GM23338 (cell line): Measurements from ENCODE around the gene CXCL10. TPM values are rescaled to one million over a fixed set of nuclear protein-coding genes. Genes with fewer than 3 reads are reported as not detected.

ENCODE experiments used
- ATAC-seq: fragments of 200-7000 bp; cut with Tn5 transposase; 3 replicates; pipeline ENCODE4 v1.9.1; 2020
- DNase-seq: peaks from one replicate; pipeline ENCODE4 v3.0.0-alpha.2; 2015; ENCODE audit warnings: low spot score
- H2AFZ ChIP-seq: fragments of 200-600 bp; sonication (generic); 2 replicates; pipeline ENCODE4 v1.8.0; 2016; ENCODE audit warnings: antibody characterized with exemption, mild to moderate bottlenecking, moderate library complexity
- H3F3A ChIP-seq: fragments of 200-600 bp; sonication (generic); replicated peaks from 2 replicates; pipeline ENCODE4 v1.8.0; 2017; ENCODE audit warnings: antibody characterized with exemption, mixed run types, low read depth
- H3K27ac ChIP-seq: fragments of 200-600 bp; sonication (generic); 2 replicates; pipeline ENCODE4 v1.6.1; 2016; ENCODE audit warnings: low read depth
- H3K27me3 ChIP-seq: fragments of 200-600 bp; sonication (generic); 2 replicates; pipeline ENCODE4 v1.8.0; 2016; ENCODE audit warnings: mild to moderate bottlenecking, mixed run types, moderate library complexity; ENCODE audit not compliant: insufficient read depth
- H3K36me3 ChIP-seq: fragments of 200-600 bp; sonication (generic); 2 replicates; pipeline ENCODE4 v1.8.0; 2016; ENCODE audit warnings: mild to moderate bottlenecking; ENCODE audit not compliant: insufficient read depth
- H3K4me1 ChIP-seq: fragments of 200-600 bp; sonication (generic); 2 replicates; pipeline ENCODE4 v1.8.0; 2016; ENCODE audit warnings: mild to moderate bottlenecking, moderate library complexity; ENCODE audit not compliant: insufficient read depth
- H3K4me2 ChIP-seq: fragments of 200-600 bp; sonication (generic); 2 replicates; pipeline ENCODE4 v1.7.1; 2017; ENCODE audit warnings: mixed run types
- H3K4me3 ChIP-seq: fragments of 200-600 bp; sonication (generic); 2 replicates; pipeline ENCODE4 v1.6.1; 2016; ENCODE audit warnings: mixed run types
- H3K79me2 ChIP-seq: fragments of 200-600 bp; sonication (generic); replicated peaks from 2 replicates; pipeline ENCODE4 v1.8.0; 2017; ENCODE audit warnings: mild to moderate bottlenecking; ENCODE audit not compliant: insufficient read depth
- H3K9me2 ChIP-seq: fragments of 200-600 bp; sonication (generic); 2 replicates; pipeline ENCODE4 v1.8.0; 2017; ENCODE audit not compliant: insufficient read depth
- H4K20me1 ChIP-seq: fragments of 200-600 bp; sonication (generic); replicated peaks from 2 replicates; pipeline ENCODE4 v1.8.0; 2017; ENCODE audit warnings: mild to moderate bottlenecking; ENCODE audit not compliant: insufficient read depth
- H3K27ac Mint-ChIP-seq: 2 replicates; pipeline ENCODE4 v1.8.0; 2020; ENCODE audit warnings: inconsistent platforms, mild to moderate bottlenecking, moderate library complexity, mixed read lengths
- H3K27me3 Mint-ChIP-seq: 3 replicates; pipeline ENCODE4 v1.8.0; 2022; ENCODE audit warnings: low read depth, mild to moderate bottlenecking, moderate library complexity, mixed read lengths, inconsistent platforms; ENCODE audit not compliant: insufficient read depth, poor library complexity
- H3K36me3 Mint-ChIP-seq: 3 replicates; pipeline ENCODE4 v1.8.0; 2021; ENCODE audit warnings: low read depth, mild to moderate bottlenecking, inconsistent platforms, moderate library complexity, mixed read lengths
- H3K4me1 Mint-ChIP-seq: 3 replicates; pipeline ENCODE4 v1.8.0; 2020; ENCODE audit warnings: mild to moderate bottlenecking, inconsistent platforms, mixed read lengths
- H3K4me3 Mint-ChIP-seq: 3 replicates; pipeline ENCODE4 v1.8.0; 2021; ENCODE audit warnings: moderate library complexity, mild to moderate bottlenecking, inconsistent platforms, mixed read lengths
- H3K9me3 Mint-ChIP-seq: 3 replicates; pipeline ENCODE4 v1.8.0; 2020; ENCODE audit warnings: moderate library complexity, mild to moderate bottlenecking, inconsistent platforms, mixed read lengths
- CREB1 ChIP-seq: fragments of 250-450 bp; sonication (Bioruptor Pico); IDR thresholded peaks from 2 replicates; pipeline ENCODE4 v1.5.0; 2020; ENCODE audit warnings: low read depth, mild to moderate bottlenecking, moderate library complexity
- EZH2 ChIP-seq: fragments of 200-600 bp; sonication (generic); IDR thresholded peaks from one replicate; pipeline ENCODE4 v1.8.0; 2017; ENCODE audit warnings: antibody characterized with exemption, mild to moderate bottlenecking, low read depth; ENCODE audit not compliant: unreplicated experiment
- EZH2phosphoT487 ChIP-seq: fragments of 200-600 bp; sonication (generic); IDR thresholded peaks from one replicate; pipeline ENCODE4 v1.8.1; 2018; ENCODE audit warnings: antibody characterized with exemption; ENCODE audit not compliant: unreplicated experiment
- JUNB ChIP-seq: IDR thresholded peaks from one replicate; pipeline ENCODE4 v1.6.1; 2016; ENCODE audit warnings: antibody characterized with exemption; ENCODE audit not compliant: unreplicated experiment
- NANOG ChIP-seq: IDR thresholded peaks from 2 replicates; pipeline ENCODE4 v1.6.1; 2016; ENCODE audit warnings: antibody characterized with exemption, borderline replicate concordance
- POLR2AphosphoS5 ChIP-seq: IDR thresholded peaks from 2 replicates; pipeline ENCODE4 v1.6.1; 2016; ENCODE audit warnings: antibody characterized with exemption, low read depth
- STAT1 ChIP-seq: IDR thresholded peaks from one replicate; pipeline ENCODE4 v1.6.1; 2016; ENCODE audit warnings: antibody characterized with exemption; ENCODE audit not compliant: unreplicated experiment
- ZNF114 ChIP-seq: fragments of 250-450 bp; sonication (Bioruptor Pico); IDR thresholded peaks from 2 replicates; pipeline ENCODE4 v1.5.0; 2020; ENCODE audit warnings: mild to moderate bottlenecking, moderate library complexity
- ZNF331 ChIP-seq: fragments of 250-450 bp; sonication (Bioruptor Pico); IDR thresholded peaks from 2 replicates; pipeline ENCODE4 v1.5.0; 2020; ENCODE audit warnings: low read depth, mild to moderate bottlenecking, moderate library complexity
- polyA plus RNA-seq: library from polyadenylated mRNA; unstranded; fragments of >200 nt; fragmentation: Nextera tagmentation; extraction: Ambion mirVana; gene quantifications from 2 replicates; pipeline ENCODE4 v1.2.1, GENCODE V29; 2016
- total RNA-seq: library from RNA; depleted of rRNA; stranded (reverse); fragments of >200 nt; shearing (Covaris generic); gene quantifications from 2 replicates; pipeline ENCODE4 v1.2.3, GENCODE V29; 2014
- TF ChIP-seq, protein P1 (sequence below): IDR thresholded peaks from 2 replicates; pipeline ENCODE4 v1.6.1; 2016; ENCODE audit warnings: antibody characterized with exemption
- TF ChIP-seq, protein P2 (sequence below): fragments of 250-450 bp; sonication (Bioruptor Pico); IDR thresholded peaks from 2 replicates; pipeline ENCODE4 v1.5.0; 2020; ENCODE audit warnings: mild to moderate bottlenecking, moderate library complexity
- TF ChIP-seq, protein P3 (sequence below), 2 experiments: fragments of 200-600 bp in 1 of 2; sonication (generic) in 1 of 2; conservative IDR thresholded peaks; 2 replicates each; pipeline versions ENCODE4 v1.5.1 to v1.6.1; 2016 to 2017; ENCODE audit warnings: antibody characterized with exemption in 2 of 2, low read depth in 2 of 2, mild to moderate bottlenecking in 2 of 2, moderate library complexity in 1 of 2
- TF ChIP-seq, protein P4 (sequence below): IDR thresholded peaks from one replicate; pipeline ENCODE4 v1.6.1; 2018; ENCODE audit warnings: antibody characterized with exemption; ENCODE audit not compliant: unreplicated experiment

Gene CXCL10
- total and polyA plus RNA-seq, 2 experiments from 2014 or later = not detected

DNA sequence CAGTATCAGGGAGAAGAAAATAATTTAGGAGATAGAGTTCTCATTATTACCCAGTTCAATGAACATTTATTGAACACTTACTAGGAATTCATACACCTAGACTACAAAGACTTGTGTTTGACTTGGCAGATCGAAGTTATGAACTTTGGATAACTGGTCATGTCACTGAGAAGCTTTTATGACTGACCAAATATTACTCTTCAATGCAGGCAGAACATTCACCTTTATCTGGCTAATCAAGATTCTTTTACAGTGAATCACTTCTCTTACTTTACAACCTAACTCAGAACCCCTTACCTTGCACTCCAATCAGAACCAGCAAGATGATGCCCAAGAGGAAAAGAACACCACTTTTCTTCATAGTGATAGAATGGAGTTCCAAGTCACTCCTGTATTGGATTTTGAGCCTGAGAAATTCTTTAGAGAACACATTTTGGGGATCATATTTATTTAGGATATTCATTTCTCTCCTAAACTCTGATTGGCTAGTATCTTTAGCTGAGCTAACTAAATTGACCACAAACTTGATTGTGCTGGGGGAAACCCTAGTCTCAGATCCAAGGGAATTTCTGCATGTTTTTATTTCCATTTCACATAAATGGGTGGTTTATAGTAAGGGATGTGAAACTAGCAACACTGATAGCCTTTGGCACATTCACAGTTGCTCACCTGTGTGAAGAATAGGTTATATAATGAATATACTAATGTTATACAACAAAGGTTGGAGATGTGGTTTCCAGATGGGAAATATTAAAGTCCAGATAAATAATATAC is 16.0 kb downstream of the CXCL10 start, which contains the start of gene CXCL9:
Gene CXCL9 (minus strand): TSS at position 421 of the 774 bp plus-strand sequence. CDS start 60 bp downstream, at position 361.
- no peaks in the 10 kb centered on the region for H3F3A ChIP-seq
- no peaks in the 10 kb centered on the region for H3K9me3 Mint-ChIP-seq
- no peak for ATAC-seq
- no peak within 1 kb of the TSS for H3K27ac ChIP-seq
- DNase-seq = no peak
- H3K36me3 ChIP-seq = no peaks in the 10 kb centered on the region
- no peak within 1 kb of the TSS for H3K4me3 Mint-ChIP-seq
- peaks cover 9% of the 10 kb centered on the region for H3K27me3 Mint-ChIP-seq
- H3K4me1 Mint-ChIP-seq = peaks cover 11% of the 10 kb centered on the region
- no peaks in the 10 kb centered on the region for H4K20me1 ChIP-seq
- H3K36me3 Mint-ChIP-seq = no peaks in the 10 kb centered on the region
- H3K27me3 ChIP-seq = no peaks in the 10 kb centered on the region
- H3K4me3 ChIP-seq = no peak within 1 kb of the TSS
- H2AFZ ChIP-seq = no peak within 1 kb of the TSS
- no peak within 1 kb of the TSS for H3K4me2 ChIP-seq
- H3K9me2 ChIP-seq = peaks cover 9% of the 10 kb centered on the region; the same call in 1 of the 2 replicates
- H3K79me2 ChIP-seq = no peaks in the 10 kb centered on the region
- TF ChIP-seq ZNF331 = no peak
- TF ChIP-seq, protein P1, sequence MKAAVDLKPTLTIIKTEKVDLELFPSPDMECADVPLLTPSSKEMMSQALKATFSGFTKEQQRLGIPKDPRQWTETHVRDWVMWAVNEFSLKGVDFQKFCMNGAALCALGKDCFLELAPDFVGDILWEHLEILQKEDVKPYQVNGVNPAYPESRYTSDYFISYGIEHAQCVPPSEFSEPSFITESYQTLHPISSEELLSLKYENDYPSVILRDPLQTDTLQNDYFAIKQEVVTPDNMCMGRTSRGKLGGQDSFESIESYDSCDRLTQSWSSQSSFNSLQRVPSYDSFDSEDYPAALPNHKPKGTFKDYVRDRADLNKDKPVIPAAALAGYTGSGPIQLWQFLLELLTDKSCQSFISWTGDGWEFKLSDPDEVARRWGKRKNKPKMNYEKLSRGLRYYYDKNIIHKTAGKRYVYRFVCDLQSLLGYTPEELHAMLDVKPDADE = no peak
- no peak for TF ChIP-seq EZH2phosphoT487
- no peak for TF ChIP-seq JUNB
- no peak for TF ChIP-seq CREB1 (CRISPR knock-in tag)
- TF ChIP-seq, protein P2, sequence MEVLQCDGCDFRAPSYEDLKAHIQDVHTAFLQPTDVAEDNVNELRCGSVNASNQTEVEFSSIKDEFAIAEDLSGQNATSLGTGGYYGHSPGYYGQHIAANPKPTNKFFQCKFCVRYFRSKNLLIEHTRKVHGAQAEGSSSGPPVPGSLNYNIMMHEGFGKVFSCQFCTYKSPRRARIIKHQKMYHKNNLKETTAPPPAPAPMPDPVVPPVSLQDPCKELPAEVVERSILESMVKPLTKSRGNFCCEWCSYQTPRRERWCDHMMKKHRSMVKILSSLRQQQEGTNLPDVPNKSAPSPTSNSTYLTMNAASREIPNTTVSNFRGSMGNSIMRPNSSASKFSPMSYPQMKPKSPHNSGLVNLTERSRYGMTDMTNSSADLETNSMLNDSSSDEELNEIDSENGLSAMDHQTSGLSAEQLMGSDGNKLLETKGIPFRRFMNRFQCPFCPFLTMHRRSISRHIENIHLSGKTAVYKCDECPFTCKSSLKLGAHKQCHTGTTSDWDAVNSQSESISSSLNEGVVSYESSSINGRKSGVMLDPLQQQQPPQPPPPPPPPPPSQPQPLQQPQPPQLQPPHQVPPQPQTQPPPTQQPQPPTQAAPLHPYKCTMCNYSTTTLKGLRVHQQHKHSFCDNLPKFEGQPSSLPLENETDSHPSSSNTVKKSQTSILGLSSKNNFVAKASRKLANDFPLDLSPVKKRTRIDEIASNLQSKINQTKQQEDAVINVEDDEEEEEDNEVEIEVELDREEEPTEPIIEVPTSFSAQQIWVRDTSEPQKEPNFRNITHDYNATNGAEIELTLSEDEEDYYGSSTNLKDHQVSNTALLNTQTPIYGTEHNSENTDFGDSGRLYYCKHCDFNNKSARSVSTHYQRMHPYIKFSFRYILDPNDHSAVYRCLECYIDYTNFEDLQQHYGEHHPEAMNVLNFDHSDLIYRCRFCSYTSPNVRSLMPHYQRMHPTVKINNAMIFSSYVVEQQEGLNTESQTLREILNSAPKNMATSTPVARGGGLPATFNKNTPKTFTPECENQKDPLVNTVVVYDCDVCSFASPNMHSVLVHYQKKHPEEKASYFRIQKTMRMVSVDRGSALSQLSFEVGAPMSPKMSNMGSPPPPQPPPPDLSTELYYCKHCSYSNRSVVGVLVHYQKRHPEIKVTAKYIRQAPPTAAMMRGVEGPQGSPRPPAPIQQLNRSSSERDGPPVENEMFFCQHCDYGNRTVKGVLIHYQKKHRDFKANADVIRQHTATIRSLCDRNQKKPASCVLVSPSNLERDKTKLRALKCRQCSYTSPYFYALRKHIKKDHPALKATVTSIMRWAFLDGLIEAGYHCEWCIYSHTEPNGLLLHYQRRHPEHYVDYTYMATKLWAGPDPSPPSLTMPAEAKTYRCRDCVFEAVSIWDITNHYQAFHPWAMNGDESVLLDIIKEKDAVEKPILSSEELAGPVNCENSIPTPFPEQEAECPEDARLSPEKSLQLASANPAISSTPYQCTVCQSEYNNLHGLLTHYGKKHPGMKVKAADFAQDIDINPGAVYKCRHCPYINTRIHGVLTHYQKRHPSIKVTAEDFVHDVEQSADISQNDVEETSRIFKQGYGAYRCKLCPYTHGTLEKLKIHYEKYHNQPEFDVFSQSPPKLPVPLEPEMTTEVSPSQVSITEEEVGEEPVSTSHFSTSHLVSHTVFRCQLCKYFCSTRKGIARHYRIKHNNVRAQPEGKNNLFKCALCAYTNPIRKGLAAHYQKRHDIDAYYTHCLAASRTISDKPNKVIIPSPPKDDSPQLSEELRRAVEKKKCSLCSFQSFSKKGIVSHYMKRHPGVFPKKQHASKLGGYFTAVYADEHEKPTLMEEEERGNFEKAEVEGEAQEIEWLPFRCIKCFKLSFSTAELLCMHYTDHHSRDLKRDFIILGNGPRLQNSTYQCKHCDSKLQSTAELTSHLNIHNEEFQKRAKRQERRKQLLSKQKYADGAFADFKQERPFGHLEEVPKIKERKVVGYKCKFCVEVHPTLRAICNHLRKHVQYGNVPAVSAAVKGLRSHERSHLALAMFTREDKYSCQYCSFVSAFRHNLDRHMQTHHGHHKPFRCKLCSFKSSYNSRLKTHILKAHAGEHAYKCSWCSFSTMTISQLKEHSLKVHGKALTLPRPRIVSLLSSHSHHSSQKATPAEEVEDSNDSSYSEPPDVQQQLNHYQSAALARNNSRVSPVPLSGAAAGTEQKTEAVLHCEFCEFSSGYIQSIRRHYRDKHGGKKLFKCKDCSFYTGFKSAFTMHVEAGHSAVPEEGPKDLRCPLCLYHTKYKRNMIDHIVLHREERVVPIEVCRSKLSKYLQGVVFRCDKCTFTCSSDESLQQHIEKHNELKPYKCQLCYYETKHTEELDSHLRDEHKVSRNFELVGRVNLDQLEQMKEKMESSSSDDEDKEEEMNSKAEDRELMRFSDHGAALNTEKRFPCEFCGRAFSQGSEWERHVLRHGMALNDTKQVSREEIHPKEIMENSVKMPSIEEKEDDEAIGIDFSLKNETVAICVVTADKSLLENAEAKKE (CRISPR knock-in tag) = no peak
- no peak for TF ChIP-seq EZH2
- no peak for TF ChIP-seq NANOG
- TF ChIP-seq, protein P3, sequence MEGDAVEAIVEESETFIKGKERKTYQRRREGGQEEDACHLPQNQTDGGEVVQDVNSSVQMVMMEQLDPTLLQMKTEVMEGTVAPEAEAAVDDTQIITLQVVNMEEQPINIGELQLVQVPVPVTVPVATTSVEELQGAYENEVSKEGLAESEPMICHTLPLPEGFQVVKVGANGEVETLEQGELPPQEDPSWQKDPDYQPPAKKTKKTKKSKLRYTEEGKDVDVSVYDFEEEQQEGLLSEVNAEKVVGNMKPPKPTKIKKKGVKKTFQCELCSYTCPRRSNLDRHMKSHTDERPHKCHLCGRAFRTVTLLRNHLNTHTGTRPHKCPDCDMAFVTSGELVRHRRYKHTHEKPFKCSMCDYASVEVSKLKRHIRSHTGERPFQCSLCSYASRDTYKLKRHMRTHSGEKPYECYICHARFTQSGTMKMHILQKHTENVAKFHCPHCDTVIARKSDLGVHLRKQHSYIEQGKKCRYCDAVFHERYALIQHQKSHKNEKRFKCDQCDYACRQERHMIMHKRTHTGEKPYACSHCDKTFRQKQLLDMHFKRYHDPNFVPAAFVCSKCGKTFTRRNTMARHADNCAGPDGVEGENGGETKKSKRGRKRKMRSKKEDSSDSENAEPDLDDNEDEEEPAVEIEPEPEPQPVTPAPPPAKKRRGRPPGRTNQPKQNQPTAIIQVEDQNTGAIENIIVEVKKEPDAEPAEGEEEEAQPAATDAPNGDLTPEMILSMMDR (conservative IDR thresholded peaks at IDR 0.05; ENCODE audit: low read depth in 2 of 2) = no peak
- no peak for TF ChIP-seq ZNF114 (CRISPR knock-in tag)
- TF ChIP-seq POLR2AphosphoS5 = no peak
- TF ChIP-seq, protein P4, sequence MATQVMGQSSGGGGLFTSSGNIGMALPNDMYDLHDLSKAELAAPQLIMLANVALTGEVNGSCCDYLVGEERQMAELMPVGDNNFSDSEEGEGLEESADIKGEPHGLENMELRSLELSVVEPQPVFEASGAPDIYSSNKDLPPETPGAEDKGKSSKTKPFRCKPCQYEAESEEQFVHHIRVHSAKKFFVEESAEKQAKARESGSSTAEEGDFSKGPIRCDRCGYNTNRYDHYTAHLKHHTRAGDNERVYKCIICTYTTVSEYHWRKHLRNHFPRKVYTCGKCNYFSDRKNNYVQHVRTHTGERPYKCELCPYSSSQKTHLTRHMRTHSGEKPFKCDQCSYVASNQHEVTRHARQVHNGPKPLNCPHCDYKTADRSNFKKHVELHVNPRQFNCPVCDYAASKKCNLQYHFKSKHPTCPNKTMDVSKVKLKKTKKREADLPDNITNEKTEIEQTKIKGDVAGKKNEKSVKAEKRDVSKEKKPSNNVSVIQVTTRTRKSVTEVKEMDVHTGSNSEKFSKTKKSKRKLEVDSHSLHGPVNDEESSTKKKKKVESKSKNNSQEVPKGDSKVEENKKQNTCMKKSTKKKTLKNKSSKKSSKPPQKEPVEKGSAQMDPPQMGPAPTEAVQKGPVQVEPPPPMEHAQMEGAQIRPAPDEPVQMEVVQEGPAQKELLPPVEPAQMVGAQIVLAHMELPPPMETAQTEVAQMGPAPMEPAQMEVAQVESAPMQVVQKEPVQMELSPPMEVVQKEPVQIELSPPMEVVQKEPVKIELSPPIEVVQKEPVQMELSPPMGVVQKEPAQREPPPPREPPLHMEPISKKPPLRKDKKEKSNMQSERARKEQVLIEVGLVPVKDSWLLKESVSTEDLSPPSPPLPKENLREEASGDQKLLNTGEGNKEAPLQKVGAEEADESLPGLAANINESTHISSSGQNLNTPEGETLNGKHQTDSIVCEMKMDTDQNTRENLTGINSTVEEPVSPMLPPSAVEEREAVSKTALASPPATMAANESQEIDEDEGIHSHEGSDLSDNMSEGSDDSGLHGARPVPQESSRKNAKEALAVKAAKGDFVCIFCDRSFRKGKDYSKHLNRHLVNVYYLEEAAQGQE = no peak
- no peak for TF ChIP-seq STAT1
- H3K27ac Mint-ChIP-seq = no peak within 1 kb of the TSS
- H3K4me1 ChIP-seq = peaks cover 7% of the 10 kb centered on the region
